HL-60/S4 treated with phorbol 12-myristate 13-acetate at 8.2 ng/mL for 4 days and 3 days (cell line): ENCODE measurements around the gene SMARCC2.

Experiments used
- in situ Hi-C: fragments of 300-500 bp; cut with MboI; formaldehyde crosslinking; loops from 2 replicates; pipeline ENCODE4 v1.15.0; 2022; ENCODE audit warnings: low sequenced_read_pairs

SMARCC2 gene

DNA sequence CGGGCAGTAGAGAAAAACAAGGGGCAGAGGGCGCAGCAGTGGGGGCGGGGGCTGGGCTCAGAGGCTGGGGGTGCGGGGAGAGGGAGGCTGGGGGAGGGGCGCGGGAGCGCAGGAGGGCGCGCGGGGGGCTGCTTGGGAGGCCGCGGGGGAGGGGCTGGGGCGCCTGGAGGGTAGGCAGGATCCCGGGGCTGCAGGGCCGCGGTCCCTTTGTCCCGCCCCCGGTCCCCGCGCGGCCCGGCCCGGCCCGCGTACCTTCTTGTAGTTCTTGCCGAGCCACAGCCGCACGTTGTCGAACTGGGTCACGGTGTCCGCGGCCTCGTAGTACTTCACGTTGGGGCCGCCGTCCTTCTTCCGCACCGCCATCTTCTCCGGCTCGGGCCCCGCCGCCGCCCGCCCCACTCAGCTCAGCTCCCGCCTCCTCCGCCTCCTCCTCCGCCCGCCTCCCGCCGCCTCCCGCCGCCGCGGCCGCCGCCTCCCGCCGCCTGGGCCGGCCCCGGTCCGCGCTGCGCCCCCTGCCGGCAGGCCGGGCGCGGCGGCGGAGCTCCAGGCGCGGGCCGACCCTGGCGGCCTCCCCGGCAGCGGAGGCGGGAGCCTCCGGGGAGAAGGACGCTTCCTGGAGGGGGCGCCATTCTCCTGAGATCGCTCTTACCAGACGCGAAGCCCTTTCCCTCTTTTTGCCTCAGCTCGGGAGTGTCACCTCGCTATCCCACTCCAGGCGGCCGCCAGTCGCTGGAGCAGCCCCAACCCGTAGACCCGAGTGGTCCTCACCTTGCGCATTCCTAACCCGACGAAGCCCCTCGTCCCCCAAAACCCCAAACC, at the start of gene SMARCC2:
SMARCC2 (minus strand) TSS at position 385 of the 819 bp plus-strand sequence; CDS start at position 363, 22 bp downstream.
- in situ Hi-C loops: no loop called here

DNA sequence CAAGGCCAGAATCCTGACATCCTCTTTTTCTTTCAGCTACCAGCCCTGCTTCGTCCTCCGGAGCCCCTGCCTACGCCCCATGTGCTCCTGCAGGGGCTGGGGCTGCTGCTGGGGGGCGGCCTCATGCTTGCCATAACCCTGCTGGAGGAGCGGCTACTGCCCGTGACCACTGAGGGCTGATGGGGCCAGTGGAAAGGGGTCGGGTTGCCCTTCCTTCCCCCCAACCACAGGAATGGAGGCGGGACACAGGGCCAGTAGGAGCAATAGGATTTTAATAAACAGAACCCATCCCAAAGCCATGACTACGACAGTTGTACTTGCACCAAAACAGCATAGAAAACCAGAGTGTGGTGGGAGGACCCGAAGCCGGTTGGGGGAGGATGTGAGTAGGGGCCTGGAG, 48.3 kb upstream of the SMARCC2 start:
- in situ Hi-C loops: no loop called here

DNA sequence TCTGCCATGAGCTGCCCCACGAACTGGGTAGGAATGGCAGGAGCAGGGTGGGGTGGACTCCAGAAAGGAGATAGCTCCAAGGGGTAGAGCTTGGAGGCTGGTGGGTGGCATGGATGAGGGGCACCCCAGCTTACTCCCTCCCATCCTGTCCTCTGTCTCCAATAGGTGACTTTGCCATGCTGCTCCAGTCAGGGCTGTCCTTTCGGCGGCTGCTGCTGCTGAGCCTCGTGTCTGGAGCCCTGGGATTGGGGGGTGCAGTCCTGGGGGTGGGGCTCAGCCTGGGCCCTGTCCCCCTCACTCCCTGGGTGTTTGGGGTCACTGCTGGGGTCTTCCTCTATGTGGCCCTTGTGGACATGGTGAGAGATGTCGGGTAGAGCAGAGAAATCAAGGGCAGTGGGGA, 47.7 kb upstream of the SMARCC2 start:
- in situ Hi-C loops: no loop called here

DNA sequence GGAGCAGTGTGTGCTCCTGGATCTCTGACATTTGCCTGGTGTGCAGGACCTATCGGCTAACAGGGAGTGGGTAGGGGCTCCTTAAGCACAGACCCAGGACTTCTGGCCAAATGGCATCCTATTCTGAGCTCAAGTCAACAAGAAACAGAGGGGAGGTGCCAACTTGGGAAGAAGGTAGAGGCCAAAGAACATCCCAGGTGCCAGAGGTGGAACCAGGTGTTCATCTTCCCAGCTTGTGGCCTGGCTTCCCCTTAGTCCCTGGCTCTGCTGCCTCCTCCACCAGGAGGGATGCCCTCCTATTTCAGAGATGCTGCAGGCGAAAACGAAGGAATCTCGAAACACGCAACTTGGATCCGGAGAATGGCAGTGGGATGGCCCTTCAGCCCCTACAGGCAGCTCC, 46.8 kb upstream of the SMARCC2 start:
- in situ Hi-C loops: no loop called here

DNA sequence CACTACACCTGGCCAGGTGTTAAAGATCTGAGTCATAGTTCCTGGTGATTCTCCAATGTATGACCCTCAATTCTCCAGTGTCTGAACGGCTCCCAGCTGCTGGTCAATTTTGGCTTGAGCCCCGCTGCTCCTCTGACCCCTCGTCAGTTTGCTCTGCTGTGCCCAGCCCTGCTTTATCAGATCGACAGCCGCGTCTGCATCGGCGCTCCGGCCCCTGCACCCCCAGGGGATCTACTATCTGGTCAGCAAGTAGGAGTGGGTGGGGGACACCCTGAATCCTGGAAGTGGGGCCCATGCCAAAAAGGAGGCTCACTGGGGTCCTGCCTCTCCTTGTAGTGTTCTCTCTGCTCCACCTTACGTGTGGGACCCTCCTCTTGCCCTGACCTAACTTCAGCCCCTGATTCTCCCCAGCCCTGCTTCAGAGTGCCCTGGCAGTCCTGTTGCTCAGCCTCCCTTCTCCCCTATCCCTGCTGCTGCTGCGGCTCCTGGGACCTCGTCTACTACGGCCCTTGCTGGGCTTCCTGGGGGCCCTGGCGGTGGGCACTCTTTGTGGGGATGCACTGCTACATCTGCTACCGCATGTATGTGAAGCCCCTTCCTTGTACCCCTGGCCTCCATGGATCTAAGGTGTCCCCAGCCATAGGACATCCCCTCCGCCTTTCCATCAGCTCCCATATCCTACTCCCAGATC, 45.6 kb upstream of the SMARCC2 start:
- in situ Hi-C loops: no loop called here

DNA sequence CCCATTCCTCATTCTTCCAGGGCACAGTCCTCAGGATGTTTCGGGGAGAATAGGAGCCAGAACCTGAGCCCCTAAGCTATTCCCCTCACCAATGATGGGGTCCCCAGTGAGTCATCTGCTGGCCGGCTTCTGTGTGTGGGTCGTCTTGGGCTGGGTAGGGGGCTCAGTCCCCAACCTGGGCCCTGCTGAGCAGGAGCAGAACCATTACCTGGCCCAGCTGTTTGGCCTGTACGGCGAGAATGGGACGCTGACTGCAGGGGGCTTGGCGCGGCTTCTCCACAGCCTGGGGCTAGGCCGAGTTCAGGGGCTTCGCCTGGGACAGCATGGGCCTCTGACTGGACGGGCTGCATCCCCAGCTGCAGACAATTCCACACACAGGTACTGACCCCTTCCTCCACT, 41.9 kb upstream of the SMARCC2 start:
- in situ Hi-C loops: no loop called here

DNA sequence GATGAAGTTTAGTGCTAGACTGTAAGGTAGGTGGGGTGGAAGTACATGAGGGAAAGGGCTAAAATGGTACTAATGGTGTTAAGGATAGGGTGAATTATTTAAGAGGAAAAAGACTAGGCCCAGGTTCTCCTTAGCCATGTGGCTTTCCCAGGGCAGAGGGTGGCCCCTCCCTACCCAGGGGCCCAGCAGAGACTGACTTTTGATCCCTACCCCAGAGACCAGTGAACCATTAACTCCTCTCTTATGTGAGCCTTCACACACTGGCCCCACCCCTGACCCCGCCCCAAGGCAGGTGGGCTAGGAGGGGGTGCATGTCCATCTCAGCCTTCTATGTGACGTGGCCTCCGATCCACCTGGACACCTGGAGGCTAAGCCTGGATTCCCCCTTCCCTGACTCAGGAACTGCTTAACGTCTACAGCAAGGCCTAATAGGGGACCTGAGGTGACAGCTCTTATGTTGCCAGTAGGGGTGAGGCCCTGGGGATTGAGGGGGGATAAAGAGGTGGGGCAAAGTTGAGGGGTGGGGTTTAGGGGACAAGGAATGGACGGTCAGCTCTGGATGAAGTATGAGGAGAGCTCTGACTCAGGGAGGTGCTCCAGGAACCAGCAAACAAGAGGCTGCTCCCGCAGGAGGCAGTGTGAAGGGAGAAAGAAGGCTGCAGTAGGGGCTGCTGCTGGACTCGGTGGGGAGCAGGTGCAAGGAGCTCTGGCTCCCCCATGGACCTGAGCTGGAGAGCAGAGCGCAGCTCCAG, 41.3 kb upstream of the SMARCC2 start:
- in situ Hi-C loops: no loop called here

DNA sequence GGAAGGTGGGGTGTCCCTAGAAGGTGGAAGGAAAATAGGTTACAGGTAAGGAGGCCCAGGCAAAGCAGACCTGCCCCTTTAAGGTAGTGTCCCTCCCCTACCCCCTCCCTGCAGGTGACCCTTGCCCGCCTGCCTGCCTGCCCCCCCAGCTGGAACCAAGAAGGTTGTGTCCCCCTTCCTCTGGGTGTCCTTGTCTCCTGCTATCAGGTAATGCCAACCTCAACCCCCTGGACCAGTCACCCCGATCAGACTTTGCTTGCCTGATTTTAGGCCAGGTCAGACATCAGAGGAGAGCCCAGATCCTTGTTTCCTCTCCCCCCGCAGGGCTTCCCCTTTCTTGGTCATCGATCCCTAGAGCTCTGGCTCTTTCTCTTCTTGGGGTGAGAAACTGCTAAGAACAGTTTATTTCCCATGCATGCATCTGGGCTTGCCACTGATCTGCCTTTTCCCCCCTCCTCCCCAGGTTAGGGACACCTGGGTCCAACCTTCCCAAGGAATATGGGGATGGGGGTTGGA, 40.7 kb upstream of the SMARCC2 start, which contains the start of gene SLC39A5:
SLC39A5 (plus strand) TSS at position 136 of the 516 bp plus-strand sequence. CDS start 1,224 bp downstream, outside the sequence.
- in situ Hi-C loops: no loop called here

DNA sequence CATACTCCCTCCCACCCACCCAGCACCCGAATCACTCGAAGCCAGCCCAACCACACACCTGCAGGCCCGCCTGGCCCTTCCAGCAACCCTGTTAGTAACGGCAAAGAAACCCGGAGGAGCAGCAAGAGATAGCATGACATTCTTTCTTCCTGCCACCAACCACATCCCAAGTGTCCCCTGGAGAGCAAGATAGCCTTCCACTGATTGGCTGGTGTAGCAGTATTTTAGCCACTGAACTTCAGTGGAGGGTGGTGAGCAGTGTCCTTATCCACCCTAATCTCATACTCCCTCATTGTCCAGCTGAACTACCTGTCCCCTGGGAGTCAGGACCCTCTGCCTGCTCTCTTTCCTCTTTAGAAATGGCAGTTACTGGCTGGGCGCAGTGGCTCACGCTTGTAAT, 39.8 kb upstream of the SMARCC2 start:
- in situ Hi-C loops: no loop called here

DNA sequence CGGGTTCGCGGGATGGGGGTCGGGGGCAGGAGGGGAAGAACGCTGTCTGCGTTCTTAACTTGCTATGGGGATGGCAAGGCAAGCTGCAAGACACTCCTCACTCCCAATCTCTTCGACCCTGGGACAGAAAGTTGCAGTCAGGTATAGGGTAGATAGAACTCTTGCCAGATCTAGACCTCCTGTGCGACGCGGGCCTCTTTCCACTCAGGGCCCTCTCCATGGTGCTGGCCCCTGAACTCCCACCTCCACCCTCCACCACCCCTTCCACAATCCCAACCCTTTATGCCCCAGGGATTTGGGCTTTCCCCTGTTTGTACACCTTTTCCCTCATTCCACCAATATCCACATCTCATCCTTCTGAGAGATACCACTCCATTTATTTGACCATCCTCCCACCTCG, 35.7 kb upstream of the SMARCC2 start:
- in situ Hi-C loops: no loop called here

DNA sequence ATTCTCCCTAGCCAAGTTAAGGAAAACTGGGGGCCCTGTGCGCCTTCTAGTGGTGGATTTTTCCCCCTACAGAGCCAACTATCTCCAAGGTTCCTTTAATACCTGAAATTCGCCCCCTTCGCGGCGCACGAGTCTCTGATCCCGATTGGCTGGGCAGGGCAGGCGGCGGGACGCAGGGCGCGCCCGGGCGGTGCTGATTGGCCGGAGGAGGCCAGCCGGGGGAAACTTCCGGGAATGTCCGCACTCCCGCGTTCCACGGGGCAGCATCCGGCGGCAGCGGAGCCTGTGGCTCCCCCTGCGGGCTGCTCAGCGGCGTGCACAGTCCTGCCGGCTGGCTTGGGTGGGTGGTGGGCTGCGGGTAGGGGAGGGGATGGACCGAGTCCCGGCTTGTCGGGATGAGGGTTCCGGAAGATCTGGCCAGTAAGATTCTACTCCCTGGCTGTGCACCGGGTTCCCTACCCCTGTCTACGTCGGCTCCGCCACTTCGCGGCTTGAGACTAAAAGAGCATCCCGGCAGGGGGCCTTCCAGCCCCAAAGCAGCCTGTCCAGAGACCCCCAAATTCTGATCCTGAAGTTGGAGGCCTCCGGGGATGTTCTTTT, 34.9 kb upstream of the SMARCC2 start, which contains the start of gene NABP2:
NABP2 (plus strand) TSS at position 241 of the 600 bp plus-strand sequence. CDS start 515 bp downstream, outside the sequence.
- in situ Hi-C loops: no loop called here

DNA sequence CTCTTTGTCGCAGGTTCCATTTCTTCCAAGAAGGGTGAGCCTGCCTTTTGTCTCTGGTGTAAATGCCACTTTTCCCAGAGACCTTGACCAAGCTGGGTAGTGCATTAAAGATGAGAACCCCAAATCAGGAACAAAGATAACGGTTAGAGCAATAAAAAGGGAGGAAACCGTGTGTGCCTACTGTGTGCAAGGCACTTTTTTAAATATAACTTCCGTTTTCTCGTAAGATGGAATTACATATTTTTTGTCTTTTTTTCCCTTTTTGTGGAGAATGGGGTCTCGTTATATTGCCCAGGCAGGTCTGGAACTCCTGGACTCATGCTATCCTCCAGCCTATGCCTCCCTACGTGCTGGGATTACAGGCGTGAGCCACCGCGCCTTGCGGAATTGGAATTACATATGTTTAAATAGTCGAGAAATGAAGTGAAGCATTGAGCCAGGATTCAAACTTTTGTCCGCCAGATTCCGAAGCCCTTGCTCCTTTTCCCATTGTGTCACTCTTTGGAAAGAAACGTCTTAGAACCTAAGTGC, 34.4 kb upstream of the SMARCC2 start:
- in situ Hi-C loops: no loop called here

DNA sequence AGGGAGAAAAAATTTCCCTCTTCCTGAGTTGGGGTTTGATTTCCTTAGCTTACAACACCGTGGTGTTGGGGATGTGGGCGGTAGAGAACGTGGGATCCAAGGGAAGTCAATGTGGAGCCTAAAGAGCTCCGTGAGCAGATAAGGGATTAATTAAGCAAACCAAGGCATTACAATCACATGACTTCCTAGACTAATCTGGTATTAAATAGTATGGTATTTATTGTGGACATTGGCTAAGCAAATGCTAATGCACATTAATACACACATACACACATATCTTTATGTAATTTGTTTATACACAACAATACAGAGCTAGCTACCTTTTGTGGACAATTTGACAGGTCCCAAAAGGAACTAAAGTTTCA, 33.2 kb upstream of the SMARCC2 start:
- in situ Hi-C loops: no loop called here

DNA sequence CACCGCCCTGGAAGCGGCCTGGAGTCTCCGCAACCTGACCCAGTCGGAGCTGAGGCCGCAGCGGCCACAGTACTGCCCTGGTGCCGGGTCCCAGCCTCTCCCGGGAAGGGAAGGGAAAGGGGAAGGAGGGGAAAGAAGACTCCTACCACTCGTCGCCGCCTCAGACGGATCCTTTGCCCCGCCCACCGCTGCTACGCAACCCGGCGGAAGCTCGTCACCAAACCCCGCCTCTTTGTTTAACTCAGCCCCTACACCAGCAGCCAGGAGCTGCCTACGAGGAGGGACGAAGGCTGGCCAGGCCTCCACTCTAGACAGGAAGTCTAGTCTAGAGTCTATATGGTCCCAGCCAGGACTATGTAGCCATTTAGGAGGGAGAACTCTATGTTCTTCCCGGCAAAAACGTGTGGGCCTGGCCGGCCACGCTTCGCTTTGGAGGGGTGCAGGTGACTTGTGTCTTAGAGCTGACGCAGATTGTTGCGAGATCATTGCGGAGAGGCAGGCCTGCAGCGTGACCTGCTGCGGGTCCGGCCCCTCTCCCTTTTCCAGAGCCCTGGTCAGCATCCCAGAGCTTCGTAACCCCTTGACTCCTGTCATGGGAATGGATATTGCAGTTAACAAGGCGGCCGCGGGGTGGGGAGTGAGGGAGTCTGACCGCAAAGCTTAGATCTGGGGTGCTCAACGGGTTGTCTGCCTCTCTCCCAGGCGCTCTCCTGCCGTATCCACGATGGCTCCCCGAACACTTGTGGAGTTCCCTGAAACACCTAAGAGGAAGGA, 32.7 kb upstream of the SMARCC2 start, which contains the start of gene RNF41:
RNF41 (minus strand) TSS at position 166 of the 774 bp plus-strand sequence. CDS start 7,875 bp downstream, outside the sequence.
- in situ Hi-C loops: no loop called here

DNA sequence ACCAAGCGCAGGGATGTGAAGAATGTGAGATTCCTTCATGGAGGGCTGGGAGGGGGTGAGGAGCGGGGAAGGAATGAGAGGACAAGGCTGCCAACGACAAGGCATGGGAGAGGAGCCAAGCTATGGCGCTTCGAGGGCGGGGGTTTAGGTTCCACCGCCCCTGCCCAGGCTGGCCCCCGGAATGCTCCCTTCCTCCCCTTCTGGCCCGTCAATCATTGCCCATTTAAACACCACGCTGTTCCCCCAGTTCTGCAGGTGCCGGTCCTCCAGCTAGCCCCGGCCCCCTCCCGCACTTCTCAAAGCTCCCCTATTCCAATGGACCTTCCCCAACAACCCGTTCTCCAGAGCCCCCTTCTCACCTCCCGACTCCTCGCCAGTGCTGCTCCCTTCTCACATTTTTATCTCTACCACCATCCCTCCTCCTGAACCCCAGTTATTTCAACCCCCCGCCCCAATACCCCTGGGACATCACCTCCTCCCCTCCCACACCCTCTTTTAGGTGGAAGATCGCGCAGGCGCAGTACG, 32.0 kb upstream of the SMARCC2 start:
- in situ Hi-C loops: no loop called here

DNA sequence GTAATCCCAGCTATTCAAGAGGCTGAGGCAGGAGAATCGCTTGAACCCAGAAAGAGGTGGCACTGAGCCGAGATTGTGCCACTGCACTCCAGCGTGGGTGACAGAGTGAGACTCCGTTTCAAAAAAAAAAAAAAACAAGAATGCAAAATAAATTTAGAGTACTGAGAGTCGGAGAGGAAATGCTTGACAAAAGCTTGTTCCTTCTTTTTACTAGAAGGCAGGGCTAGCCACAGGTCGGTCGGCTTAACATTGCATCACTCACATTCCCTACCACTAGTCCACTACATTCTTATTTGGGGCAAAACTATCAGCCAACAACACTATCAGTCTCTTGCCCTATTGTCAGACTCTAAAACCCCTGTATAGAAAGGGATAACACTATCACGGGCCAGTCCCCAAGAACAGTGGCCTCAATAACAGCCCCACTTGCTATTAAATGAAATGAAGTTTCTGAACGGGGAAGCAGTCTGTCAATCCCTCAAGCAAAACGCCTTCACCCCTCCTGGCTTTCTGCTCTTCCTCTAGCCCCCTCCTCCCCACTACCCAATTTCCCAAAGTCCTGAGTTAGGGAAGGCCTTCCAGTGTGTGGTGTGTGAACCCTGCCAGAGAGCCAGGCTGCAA, 31.4 kb upstream of the SMARCC2 start:
- in situ Hi-C loops: no loop called here

DNA sequence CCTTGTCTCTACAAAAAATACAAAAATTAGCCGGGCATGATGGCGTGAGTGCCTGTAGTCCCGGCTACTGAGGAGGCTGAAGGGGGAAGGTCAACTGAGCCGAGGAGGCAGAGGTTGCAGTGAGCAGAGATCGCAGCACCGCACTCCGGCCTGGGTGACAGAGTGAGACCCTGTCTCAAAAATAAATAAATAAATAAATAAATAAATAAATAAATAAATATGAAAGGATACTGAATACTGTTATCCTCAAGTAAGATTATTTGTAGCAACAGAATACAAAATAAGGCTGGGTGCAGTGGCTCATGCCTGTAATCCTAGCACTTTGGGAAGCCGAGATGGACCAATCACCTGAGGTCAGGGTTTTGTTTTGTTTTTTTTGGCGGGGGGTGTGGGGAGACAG, 30.6 kb upstream of the SMARCC2 start:
- in situ Hi-C loops: no loop called here

DNA sequence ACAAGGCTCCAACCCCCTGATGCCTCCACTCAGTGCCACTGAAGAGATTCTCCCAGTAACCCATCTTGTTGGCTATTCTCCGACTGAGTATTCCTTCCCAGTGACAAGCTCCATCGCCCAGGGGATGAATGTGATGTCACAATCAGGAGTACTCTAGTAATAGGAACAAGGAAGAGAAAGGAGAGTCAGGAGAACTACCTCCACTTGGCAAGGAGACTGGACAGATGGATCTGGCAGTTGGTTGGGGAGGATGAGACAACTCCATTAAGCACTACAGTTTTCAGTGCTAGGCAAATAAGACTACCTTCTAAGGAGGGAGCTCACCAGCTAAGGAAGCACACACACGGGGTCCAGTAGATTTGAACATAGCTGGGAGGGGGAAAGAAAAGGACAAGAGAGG, 27.2 kb upstream of the SMARCC2 start:
- in situ Hi-C loops: no loop called here

DNA sequence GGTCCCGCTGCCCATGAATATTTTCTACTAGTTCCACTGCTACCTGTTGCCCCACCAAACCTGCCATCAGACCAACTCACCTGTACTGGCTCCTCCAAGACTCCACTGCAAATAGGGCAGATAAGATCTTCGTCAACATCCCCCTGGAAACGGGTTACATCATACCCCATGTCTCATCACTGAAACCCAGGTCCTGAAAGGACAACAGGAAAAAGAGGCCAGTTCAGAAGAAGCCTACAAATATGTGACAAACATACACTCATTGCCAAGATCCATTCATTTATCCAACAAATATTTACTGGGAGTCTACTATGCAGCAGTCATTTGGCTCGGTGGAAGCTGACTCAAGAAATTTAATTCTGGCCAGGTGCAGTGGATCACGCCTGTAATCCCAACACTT, 24.6 kb upstream of the SMARCC2 start:
- in situ Hi-C loops: no loop called here
